ENCODE measurements around the gene TAB2. TPM values are rescaled to one million over a fixed set of nuclear protein-coding genes. Genes with fewer than 3 reads are reported as not detected.
"Not testable (repeated sequence)": the region's sequence is repeated elsewhere in the genome, so short reads cannot be mapped to it uniquely, and the experiment has no call there.

TAB2 gene
- total RNA-seq, 4 donors from 2014 or later = 43.6 to 89.9 (median 64.7) TPM

- TF ChIP-seq EP300 (IDR thresholded peaks at IDR 0.05; ENCODE audit: low read depth) = no peak
- no peak for TF ChIP-seq POLR2AphosphoS5 (IDR thresholded peaks at IDR 0.05)
- TF ChIP-seq CTCF (IDR thresholded peaks at IDR 0.05) = no peak
- H3K9me3 ChIP-seq = no peaks in the 10 kb centered on the region
- peaks cover 10 to 45% (median 13%) of the 10 kb centered on the region in 4 donors for H3K4me1 ChIP-seq
- in situ Hi-C loops (cut with MboI; ENCODE audit: low pct_ligation_motif_present in 1 of 4, low pct_unique_long_range_greater_than_20kb in 1 of 4, low sequenced_read_pairs in 3 of 4) (no loop called here), intact Hi-C loops (cut with DNase I; ENCODE audit: low total_unique reads) (no loop called here)
- no peak overlapping the region for H3K4me3 ChIP-seq
- DNase-seq = no peak
- WGBS, 2 donors (ENCODE audit: low coverage in 1 of 2) = 58 to 72% methylated on average over 2 of the region's 2 CpGs
- H3K27ac ChIP-seq = no peak overlapping the region
- H3K36me3 ChIP-seq = no peaks in the 10 kb centered on the region
- H3K27me3 ChIP-seq = no peaks in the 10 kb centered on the region
Observed at GRCh38 chr6:149347067-149347466, 29.6 kb downstream of the TAB2 start.

- H3K27me3 ChIP-seq; H3K36me3 ChIP-seq; H3K4me3 ChIP-seq; H3K9me3 ChIP-seq; in situ Hi-C loops (cut with MboI; ENCODE audit: low pct_ligation_motif_present in 1 of 4, low pct_unique_long_range_greater_than_20kb in 1 of 4, low sequenced_read_pairs in 3 of 4); H3K27ac ChIP-seq; DNase-seq; intact Hi-C loops (cut with DNase I; ENCODE audit: low total_unique reads): not testable (repeated sequence)
- H3K4me1 ChIP-seq = peaks cover 14 to 52% (median 18%) of the 10 kb centered on the region in 4 donors
- WGBS, 2 donors (ENCODE audit: low coverage in 1 of 2) = 98 to 99% methylated on average over 6 of the region's 6 CpGs
Observed at GRCh38 chr6:149349279-149349678, 31.8 kb downstream of the TAB2 start.

- Histone ChIP-seq H3K4me3 (no peak overlapping the region), H3K27ac (no peak overlapping the region), H3K27me3 (no peaks in the 10 kb centered on the region), H3K9me3 (no peaks in the 10 kb centered on the region), H3K36me3 (no peaks in the 10 kb centered on the region), H3K4me1 (peaks cover 8 to 55% (median 17%) of the 10 kb centered on the region in 4 donors)
- DNase-seq = no peak
- TF ChIP-seq EP300 (IDR thresholded peaks at IDR 0.05; ENCODE audit: low read depth) (no peak), POLR2AphosphoS5 (IDR thresholded peaks at IDR 0.05) (no peak), CTCF (IDR thresholded peaks at IDR 0.05) (no peak), POLR2A (IDR thresholded peaks at IDR 0.05) (no peak)
- 60 to 61% methylated on average over 2 of the region's 2 CpGs for WGBS, 2 donors (ENCODE audit: low coverage in 1 of 2)
- in situ Hi-C loops (cut with MboI; ENCODE audit: low pct_ligation_motif_present in 1 of 4, low pct_unique_long_range_greater_than_20kb in 1 of 4, low sequenced_read_pairs in 3 of 4) (no loop called here), intact Hi-C loops (cut with DNase I; ENCODE audit: low total_unique reads) (no loop called here)
Observed at GRCh38 chr6:149354009-149354408, 36.5 kb downstream of the TAB2 start.

- TF ChIP-seq EP300 (IDR thresholded peaks at IDR 0.05; ENCODE audit: low read depth) (no peak), POLR2AphosphoS5 (IDR thresholded peaks at IDR 0.05) (no peak), POLR2A (IDR thresholded peaks at IDR 0.05) (no peak), CTCF (IDR thresholded peaks at IDR 0.05) (no peak)
- Histone ChIP-seq H3K4me3 (no peak overlapping the region), H3K9me3 (no peaks in the 10 kb centered on the region), H3K4me1 (peaks cover 8 to 54% (median 12%) of the 10 kb centered on the region in 4 donors), H3K27ac (no peak overlapping the region), H3K36me3 (no peaks in the 10 kb centered on the region), H3K27me3 (no peaks in the 10 kb centered on the region)
- in situ Hi-C loops (cut with MboI; ENCODE audit: low pct_ligation_motif_present in 1 of 4, low pct_unique_long_range_greater_than_20kb in 1 of 4, low sequenced_read_pairs in 3 of 4) = no loop called here
- DNase-seq = no peak
- intact Hi-C loops (cut with DNase I; ENCODE audit: low total_unique reads) = no loop called here
- WGBS, 2 donors (ENCODE audit: low coverage in 1 of 2) = 80% methylated on average over 2 to 6 of the region's 6 CpGs
Observed at GRCh38 chr6:149356081-149356750, 38.7 kb downstream of the TAB2 start.
